Activated naive CD8-positive, alpha-beta T cell treated with anti-CD3 and anti-CD28 coated beads for 36 hours (primary cell): Measurements from ENCODE around the gene CDCA5. TPM values are rescaled to one million over a fixed set of nuclear protein-coding genes. Genes with fewer than 3 reads are reported as not detected.

Experiments
- DNase-seq: peaks from one replicate; pipeline ENCODE4 v3.0.0; 2021
- H3K27ac Mint-ChIP-seq: one replicate; pipeline ENCODE4 v1.8.0; 2022; ENCODE audit warnings: mild to moderate bottlenecking, moderate library complexity, mixed read lengths
- H3K27me3 Mint-ChIP-seq: one replicate; pipeline ENCODE4 v1.8.0; 2022; ENCODE audit warnings: mild to moderate bottlenecking, mixed read lengths
- H3K36me3 Mint-ChIP-seq: one replicate; pipeline ENCODE4 v1.8.0; 2021; ENCODE audit warnings: mild to moderate bottlenecking, mixed read lengths
- H3K4me1 Mint-ChIP-seq: one replicate; pipeline ENCODE4 v1.8.0; 2021; ENCODE audit warnings: mixed read lengths
- H3K4me3 Mint-ChIP-seq: one replicate; pipeline ENCODE4 v1.8.0; 2022; ENCODE audit warnings: mild to moderate bottlenecking, moderate library complexity, mixed read lengths
- H3K9me3 Mint-ChIP-seq: one replicate; pipeline ENCODE4 v1.8.0; 2022; ENCODE audit warnings: mixed read lengths
- total RNA-seq, 2 experiments: library from RNA; stranded (reverse); gene quantifications; one replicate each; pipeline ENCODE4 v1.2.3, GENCODE V29; 2021

The CDCA5 gene
- total RNA-seq, 2 experiments from 2014 or later = 130 to 134 TPM

- no peak for DNase-seq
- Mint-ChIP-seq H3K9me3 (no peaks in the 10 kb centered on the region), H3K4me3 (peak overlapping the region; percentile 88), H3K4me1 (peaks cover 46% of the 10 kb centered on the region), H3K36me3 (peaks cover 21% of the 10 kb centered on the region), H3K27me3 (peaks cover 3% of the 10 kb centered on the region), H3K27ac (peak overlapping the region; percentile 82)
These were observed 29.5 kb upstream of the CDCA5 start for GRCh38 chr11:65113361-65113756.

DNA sequence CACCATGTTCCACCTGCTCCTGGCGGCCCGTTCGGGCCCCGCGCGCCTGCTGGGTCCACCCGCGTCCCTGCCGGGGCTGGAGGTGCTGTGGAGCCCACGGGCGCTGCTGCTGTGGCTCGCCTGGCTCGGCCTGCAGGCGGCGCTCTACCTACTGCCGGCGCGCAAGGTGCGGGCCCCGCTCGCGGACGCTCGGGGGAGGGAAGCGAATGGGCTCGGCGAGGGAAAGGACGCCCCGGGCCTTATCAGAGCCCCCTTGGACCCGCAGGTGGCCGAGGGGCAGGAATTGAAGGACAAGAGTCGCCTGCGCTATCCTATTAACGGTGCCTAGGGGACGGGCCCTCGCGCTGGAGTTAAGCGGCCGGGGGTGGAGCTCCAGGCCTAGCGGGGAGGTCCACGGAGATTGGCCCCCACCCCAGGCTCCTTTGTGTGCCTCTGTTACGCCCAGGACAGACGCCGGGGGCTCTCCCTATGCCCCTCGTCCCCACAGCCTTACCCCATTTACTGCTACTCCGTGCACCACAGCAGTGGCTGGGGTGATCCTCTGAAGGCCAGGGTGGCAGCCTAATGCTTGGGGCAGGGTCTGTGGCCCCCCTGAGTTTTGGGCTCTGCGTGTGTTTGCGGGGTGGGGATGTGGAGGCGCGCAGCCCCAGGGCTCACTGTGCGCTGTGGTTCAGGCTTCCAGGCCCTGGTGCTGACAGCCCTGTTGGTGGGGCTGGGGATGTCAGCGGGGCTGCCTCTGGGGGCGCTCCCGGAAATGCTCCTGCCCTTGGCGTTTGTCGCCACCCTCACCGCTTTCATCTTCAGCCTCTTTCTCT is 28.9 kb upstream of the CDCA5 start:
- H3K4me3 Mint-ChIP-seq = peak overlapping the region; percentile 88
- H3K27ac Mint-ChIP-seq = peak overlapping the region; percentile 82
- peak; percentile 78 for DNase-seq
- peaks cover 3% of the 10 kb centered on the region for H3K27me3 Mint-ChIP-seq
- peaks cover 19% of the 10 kb centered on the region for H3K36me3 Mint-ChIP-seq
- H3K9me3 Mint-ChIP-seq = no peaks in the 10 kb centered on the region
- peaks cover 44% of the 10 kb centered on the region for H3K4me1 Mint-ChIP-seq

GRCh38 chr11:65111744-65112545 is 28.1 kb upstream of the CDCA5 start, which contains the start of gene TM7SF2:
Gene TM7SF2, plus strand, starts transcription at chr11:65111872. Its CDS starts 144 bp downstream, at chr11:65112016.
- peaks cover 3% of the 10 kb centered on the region for H3K27me3 Mint-ChIP-seq
- H3K36me3 Mint-ChIP-seq = peaks cover 17% of the 10 kb centered on the region
- peak within 1 kb of the TSS; percentile 83 for H3K27ac Mint-ChIP-seq
- peaks cover 44% of the 10 kb centered on the region for H3K4me1 Mint-ChIP-seq
- peak; percentile 95 for DNase-seq
- H3K4me3 Mint-ChIP-seq = peak within 1 kb of the TSS; percentile 88
- no peaks in the 10 kb centered on the region for H3K9me3 Mint-ChIP-seq

- H3K36me3 Mint-ChIP-seq = peaks cover 11% of the 10 kb centered on the region
- no peaks in the 10 kb centered on the region for H3K9me3 Mint-ChIP-seq
- DNase-seq = no peak
- no peak overlapping the region for H3K27ac Mint-ChIP-seq
- peak overlapping the region; percentile 88 for H3K4me3 Mint-ChIP-seq
- H3K27me3 Mint-ChIP-seq = no peaks in the 10 kb centered on the region
- peaks cover 41% of the 10 kb centered on the region for H3K4me1 Mint-ChIP-seq
These were observed 27.4 kb upstream of the CDCA5 start for GRCh38 chr11:65111159-65111743.

- H3K4me3 Mint-ChIP-seq = no peak overlapping the region
- peaks cover 35% of the 10 kb centered on the region for H3K4me1 Mint-ChIP-seq
- H3K36me3 Mint-ChIP-seq = peaks cover 3% of the 10 kb centered on the region
- H3K27ac Mint-ChIP-seq = no peak overlapping the region
- no peaks in the 10 kb centered on the region for H3K27me3 Mint-ChIP-seq
- H3K9me3 Mint-ChIP-seq = no peaks in the 10 kb centered on the region
- DNase-seq = peak; percentile 93
These were observed 26.6 kb upstream of the CDCA5 start for GRCh38 chr11:65110354-65110861.

DNA sequence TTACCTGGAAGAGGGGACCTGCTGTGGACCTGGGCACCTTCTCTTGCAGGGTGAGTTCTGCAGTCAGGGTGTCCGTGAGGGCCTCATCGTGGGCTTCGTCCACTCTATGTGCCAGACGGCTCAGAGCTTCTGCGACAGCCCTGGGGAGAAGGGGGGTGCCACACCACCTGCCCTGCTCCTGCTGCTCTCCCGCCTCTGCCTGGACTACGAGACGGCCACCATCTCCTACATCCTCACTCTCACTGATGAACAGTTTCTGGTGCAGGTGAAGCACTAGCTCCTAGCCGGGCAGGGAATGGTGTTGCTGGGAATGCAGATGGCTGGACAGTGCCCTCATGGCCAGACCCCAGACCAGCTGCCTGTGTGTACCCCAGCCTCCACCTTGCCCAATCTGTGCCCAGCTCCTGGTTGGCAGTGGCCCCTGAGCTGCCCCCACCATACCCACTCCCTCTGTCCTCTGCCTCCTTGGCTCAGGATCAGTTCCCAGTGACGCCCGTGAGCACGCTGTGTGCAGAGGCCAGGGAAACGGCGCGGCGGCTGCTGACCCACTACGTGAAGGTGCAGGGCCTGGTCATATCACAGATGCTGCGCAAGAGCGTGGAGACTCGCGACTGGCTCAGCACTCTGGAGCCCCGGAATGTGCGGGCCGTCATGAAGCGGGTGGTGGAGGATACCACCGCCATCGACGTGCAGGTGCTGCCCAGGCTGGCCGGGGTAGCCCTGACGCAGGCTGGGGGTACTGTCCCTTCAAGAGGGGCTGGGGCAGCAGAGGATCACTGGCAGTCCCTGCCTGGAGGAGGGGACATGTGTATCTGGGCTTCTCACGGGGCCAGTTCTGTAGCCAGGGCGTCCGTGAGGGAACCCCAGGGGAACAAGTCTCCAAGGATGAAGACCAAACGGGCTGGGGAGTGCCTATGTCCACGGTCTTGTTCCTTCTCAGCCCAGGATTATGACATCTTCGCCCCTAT is 25.7 kb upstream of the CDCA5 start:
- Mint-ChIP-seq H3K36me3 (no peaks in the 10 kb centered on the region), H3K27me3 (no peaks in the 10 kb centered on the region), H3K4me1 (peaks cover 32% of the 10 kb centered on the region), H3K27ac (no peak overlapping the region), H3K4me3 (no peak overlapping the region), H3K9me3 (no peaks in the 10 kb centered on the region)
- no peak for DNase-seq

DNA sequence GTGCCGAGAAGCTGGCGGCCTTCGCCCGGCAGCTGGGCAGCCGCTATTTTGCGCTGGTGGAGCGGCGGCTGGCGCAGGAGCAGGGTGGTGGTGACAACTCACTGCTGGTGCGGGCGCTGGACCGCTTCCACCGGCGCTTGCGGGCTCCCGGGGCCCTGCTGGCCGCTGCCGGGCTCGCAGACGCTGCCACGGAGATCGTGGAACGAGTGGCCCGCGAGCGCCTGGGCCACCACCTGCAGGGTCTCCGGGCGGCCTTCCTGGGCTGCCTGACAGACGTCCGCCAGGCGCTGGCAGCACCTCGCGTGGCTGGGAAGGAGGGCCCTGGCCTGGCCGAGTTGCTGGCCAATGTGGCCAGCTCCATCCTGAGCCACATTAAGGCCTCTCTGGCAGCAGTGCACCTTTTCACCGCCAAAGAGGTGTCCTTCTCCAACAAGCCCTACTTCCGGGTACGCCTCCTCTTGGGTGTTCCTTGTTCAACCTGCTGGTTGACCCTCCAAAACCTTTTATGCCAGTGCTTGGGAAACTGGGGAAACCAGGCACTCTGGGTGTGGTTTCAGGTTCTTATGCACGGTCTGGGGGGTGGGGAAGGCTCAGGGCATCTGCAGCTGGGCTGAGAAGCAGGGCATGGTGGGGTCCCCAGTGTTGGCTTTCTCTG is 24.8 kb upstream of the CDCA5 start:
- no peaks in the 10 kb centered on the region for H3K36me3 Mint-ChIP-seq
- DNase-seq = no peak

DNA sequence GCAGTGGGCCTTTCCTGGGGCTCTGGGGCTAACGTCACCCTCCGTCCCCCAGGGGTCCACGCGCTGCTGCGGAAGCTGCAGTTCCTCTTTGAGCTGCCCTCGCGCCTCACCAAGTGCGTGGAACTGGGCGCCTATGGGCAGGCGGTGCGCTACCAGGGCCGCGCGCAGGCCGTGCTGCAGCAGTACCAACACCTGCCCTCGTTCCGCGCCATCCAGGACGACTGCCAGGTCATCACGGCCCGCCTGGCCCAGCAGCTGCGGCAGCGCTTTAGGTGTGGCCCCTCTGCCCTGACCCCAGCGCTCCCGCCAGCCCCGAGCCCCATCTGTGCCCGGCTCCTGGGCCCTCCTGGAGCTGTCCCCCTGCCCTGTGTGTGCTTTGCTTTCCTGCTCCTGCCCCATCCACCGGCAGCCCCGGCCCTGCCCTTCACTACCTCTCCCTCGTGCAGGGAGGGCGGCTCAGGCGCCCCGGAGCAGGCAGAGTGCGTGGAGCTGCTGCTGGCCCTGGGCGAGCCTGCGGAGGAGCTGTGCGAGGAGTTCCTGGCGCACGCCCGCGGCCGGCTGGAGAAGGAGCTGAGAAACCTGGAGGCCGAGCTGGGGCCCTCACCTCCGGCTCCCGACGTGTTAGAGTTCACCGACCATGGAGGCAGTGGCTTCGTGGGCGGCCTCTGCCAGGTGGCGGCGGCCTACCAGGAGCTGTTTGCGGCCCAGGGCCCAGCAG is 24.1 kb upstream of the CDCA5 start:
- Mint-ChIP-seq H3K36me3 (no peaks in the 10 kb centered on the region), H3K27ac (no peak overlapping the region), H3K9me3 (no peaks in the 10 kb centered on the region), H3K4me1 (peaks cover 27% of the 10 kb centered on the region), H3K27me3 (no peaks in the 10 kb centered on the region), H3K4me3 (no peak overlapping the region)
- no peak for DNase-seq

More for the DNA sequence above, 24.8 kb upstream of the CDCA5 start:
- Mint-ChIP-seq H3K9me3 (no peaks in the 10 kb centered on the region), H3K27ac (no peak overlapping the region), H3K27me3 (no peaks in the 10 kb centered on the region), H3K4me1 (peaks cover 32% of the 10 kb centered on the region), H3K4me3 (no peak overlapping the region)

GRCh38 chr11:65107078-65107477 is 23.2 kb upstream of the CDCA5 start:
- Mint-ChIP-seq H3K27ac (no peak overlapping the region), H3K4me3 (no peak overlapping the region), H3K9me3 (no peaks in the 10 kb centered on the region), H3K36me3 (peaks cover 1% of the 10 kb centered on the region), H3K4me1 (peaks cover 25% of the 10 kb centered on the region), H3K27me3 (no peaks in the 10 kb centered on the region)
- no peak for DNase-seq

- no peak for DNase-seq
These were observed 20.8 kb upstream of the CDCA5 start for GRCh38 chr11:65104628-65105027.

DNA sequence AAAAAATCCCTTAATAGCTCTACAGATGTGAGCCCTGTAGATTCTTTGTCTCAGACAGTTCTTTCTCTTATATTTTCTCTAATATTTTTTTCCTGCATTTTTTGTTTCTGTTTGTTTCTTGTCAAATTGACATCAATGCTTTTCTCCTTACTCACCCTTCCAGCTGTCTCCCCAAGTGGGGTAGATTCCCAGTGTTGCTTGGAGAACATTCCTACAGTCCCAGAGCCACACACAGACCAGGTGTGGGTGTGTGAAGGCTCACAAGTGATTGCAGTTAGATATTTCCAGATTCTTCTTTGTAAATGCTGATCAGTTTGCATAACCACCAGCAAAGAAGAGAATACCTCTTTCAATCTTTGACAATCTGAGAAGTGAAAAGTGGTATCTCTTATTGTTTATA is 19.6 kb upstream of the CDCA5 start:
- Mint-ChIP-seq H3K27me3 (no peaks in the 10 kb centered on the region), H3K4me3 (no peak overlapping the region), H3K36me3 (peaks cover 1% of the 10 kb centered on the region), H3K4me1 (peaks cover 9% of the 10 kb centered on the region), H3K27ac (no peak overlapping the region), H3K9me3 (no peaks in the 10 kb centered on the region)
- DNase-seq = no peak

More at GRCh38 chr11:65104628-65105027, 20.8 kb upstream of the CDCA5 start:
- peak overlapping the region; percentile 36 for H3K27ac Mint-ChIP-seq
- H3K27me3 Mint-ChIP-seq = no peaks in the 10 kb centered on the region
- H3K9me3 Mint-ChIP-seq = no peaks in the 10 kb centered on the region
- H3K4me3 Mint-ChIP-seq = no peak overlapping the region
- H3K4me1 Mint-ChIP-seq = peaks cover 8% of the 10 kb centered on the region
- peaks cover 1% of the 10 kb centered on the region for H3K36me3 Mint-ChIP-seq

DNA sequence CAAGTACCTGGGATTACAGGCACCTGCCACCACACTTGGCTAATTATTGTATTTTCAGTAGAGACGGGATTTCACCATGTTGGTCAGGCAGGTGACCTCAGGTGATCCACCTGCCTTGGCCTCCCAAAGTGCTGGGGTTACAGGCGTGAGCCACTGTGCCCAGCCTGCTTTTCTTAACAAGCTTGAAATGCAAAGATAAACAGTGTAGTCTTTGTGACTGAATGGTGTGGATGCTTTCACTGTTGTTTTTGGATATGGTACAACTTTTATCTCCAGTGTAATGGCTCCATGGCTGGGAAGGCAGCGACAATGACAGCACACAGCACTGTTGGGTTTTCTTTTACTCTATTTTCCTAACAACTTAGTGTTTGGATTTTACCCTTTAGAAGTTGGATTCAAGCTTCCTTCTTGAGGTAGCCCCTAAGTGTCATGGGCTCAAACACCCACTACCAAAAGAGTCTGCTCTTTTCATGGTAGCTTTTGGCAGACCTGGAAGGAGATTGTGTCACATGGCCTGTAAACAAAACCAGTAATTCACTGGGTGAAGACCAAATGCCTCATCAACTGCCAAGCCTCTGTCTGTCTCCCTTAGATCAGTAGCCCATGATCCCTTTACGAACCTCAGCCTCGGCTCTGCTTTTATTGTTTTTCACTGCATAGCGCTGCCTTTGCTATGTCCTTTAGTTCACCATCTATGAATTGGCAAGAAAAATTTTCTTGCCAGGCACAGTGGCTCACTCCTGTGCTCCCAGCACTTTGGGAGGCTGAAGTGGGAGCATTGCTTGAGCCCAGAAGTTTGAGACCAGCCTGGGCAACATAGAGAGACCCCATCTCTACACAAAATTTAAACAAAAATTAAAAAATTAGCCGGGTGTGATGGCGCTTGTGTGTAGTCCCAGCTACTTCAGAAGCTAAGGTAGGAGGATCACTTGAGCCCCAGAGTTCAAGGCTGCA is 18.6 kb upstream of the CDCA5 start:
- Mint-ChIP-seq H3K9me3 (no peaks in the 10 kb centered on the region), H3K27ac (peak overlapping the region; percentile 19), H3K4me3 (no peak overlapping the region), H3K27me3 (no peaks in the 10 kb centered on the region), H3K4me1 (peaks cover 13% of the 10 kb centered on the region), H3K36me3 (peaks cover 3% of the 10 kb centered on the region)
- no peak for DNase-seq
